GM21381 (cell line): ENCODE measurements around the gene CSNK1D.
"Not testable (repeated sequence)": the region's sequence is repeated elsewhere in the genome, so short reads cannot be mapped to it uniquely, and the experiment has no call there.

Source experiments
- ATAC-seq: cut with Tn5 transposase; IDR thresholded peaks from one replicate; pipeline ENCODE4 v1.9.1; 2021; ENCODE audit warnings: mild to moderate bottlenecking, moderate library complexity; ENCODE audit not compliant: unreplicated experiment

The CSNK1D gene

GRCh38 chr17:82198092-82198491, 75.4 kb downstream of the CSNK1D start:
- ATAC-seq, result no peak

- no peak for ATAC-seq
These were observed 77.5 kb downstream of the CSNK1D start for GRCh38 chr17:82195675-82196672.

GRCh38 chr17:82194765-82195164, 78.7 kb downstream of the CSNK1D start:
- ATAC-seq, result no peak

- no peak for ATAC-seq
These were observed 79.8 kb downstream of the CSNK1D start for GRCh38 chr17:82193520-82194220.

GRCh38 chr17:82193050-82193449, 80.5 kb downstream of the CSNK1D start:
- not testable (repeated sequence) for ATAC-seq
